ENCODE results near the gene TAF4B.
"Not testable (repeated sequence)": the region's sequence is repeated elsewhere in the genome, so short reads cannot be mapped to it uniquely, and the experiment has no call there.

The TAF4B gene

GRCh38 chr18:26367425-26367824 lies 141.2 kb downstream of the TAF4B start:
- no peaks in the 10 kb centered on the region for H3K27me3 ChIP-seq (ENCODE audit: insufficient read depth, poor library complexity, severe bottlenecking)
- no peaks in the 10 kb centered on the region for H3K36me3 ChIP-seq (ENCODE audit: low read depth)
- DNase-seq (ENCODE audit: low spot score) (no peak), ATAC-seq (ENCODE audit: low read depth) (no peak)
- TF ChIP-seq CTCF (IDR thresholded peaks at IDR 0.05; ENCODE audit: poor library complexity, severe bottlenecking): no peak
- H3K4me3 ChIP-seq (ENCODE audit: severe bottlenecking): no peak overlapping the region
- H3K4me1 ChIP-seq (ENCODE audit: insufficient read depth, poor library complexity, severe bottlenecking): no peaks in the 10 kb centered on the region
- H3K27ac ChIP-seq (ENCODE audit: poor library complexity, severe bottlenecking): no peak overlapping the region
- H3K9me3 ChIP-seq (ENCODE audit: severe bottlenecking): no peaks in the 10 kb centered on the region

GRCh38 chr18:26370037-26370436 lies 143.8 kb downstream of the TAF4B start:
- Histone ChIP-seq H3K4me3 (ENCODE audit: severe bottlenecking) (no peak overlapping the region), H3K27ac (ENCODE audit: poor library complexity, severe bottlenecking) (no peak overlapping the region), H3K4me1 (ENCODE audit: insufficient read depth, poor library complexity, severe bottlenecking) (no peaks in the 10 kb centered on the region), H3K27me3 (ENCODE audit: insufficient read depth, poor library complexity, severe bottlenecking) (no peaks in the 10 kb centered on the region), H3K36me3 (ENCODE audit: low read depth) (no peaks in the 10 kb centered on the region), H3K9me3 (ENCODE audit: severe bottlenecking) (no peaks in the 10 kb centered on the region)
- no peak for ATAC-seq (ENCODE audit: low read depth)
- DNase-seq (ENCODE audit: low spot score): no peak
- TF ChIP-seq CTCF (IDR thresholded peaks at IDR 0.05; ENCODE audit: poor library complexity, severe bottlenecking): no peak

GRCh38 chr18:26376105-26376504 lies 149.9 kb downstream of the TAF4B start:
- Histone ChIP-seq H3K27ac (ENCODE audit: poor library complexity, severe bottlenecking) (no peak overlapping the region), H3K36me3 (ENCODE audit: low read depth) (no peaks in the 10 kb centered on the region), H3K4me3 (ENCODE audit: severe bottlenecking) (no peak overlapping the region), H3K9me3 (ENCODE audit: severe bottlenecking) (no peaks in the 10 kb centered on the region), H3K27me3 (ENCODE audit: insufficient read depth, poor library complexity, severe bottlenecking) (no peaks in the 10 kb centered on the region), H3K4me1 (ENCODE audit: insufficient read depth, poor library complexity, severe bottlenecking) (no peaks in the 10 kb centered on the region)
- ATAC-seq (ENCODE audit: low read depth) (no peak), DNase-seq (ENCODE audit: low spot score) (no peak)
- no peak for TF ChIP-seq CTCF (IDR thresholded peaks at IDR 0.05; ENCODE audit: poor library complexity, severe bottlenecking)

- Histone ChIP-seq H3K27ac (ENCODE audit: poor library complexity, severe bottlenecking) (no peak overlapping the region), H3K36me3 (ENCODE audit: low read depth) (no peaks in the 10 kb centered on the region; the same call in 1 of the 2 replicates), H3K4me3 (ENCODE audit: severe bottlenecking) (no peak overlapping the region), H3K27me3 (ENCODE audit: insufficient read depth, poor library complexity, severe bottlenecking) (no peaks in the 10 kb centered on the region), H3K9me3 (ENCODE audit: severe bottlenecking) (no peaks in the 10 kb centered on the region), H3K4me1 (ENCODE audit: insufficient read depth, poor library complexity, severe bottlenecking) (no peaks in the 10 kb centered on the region)
- DNase-seq (ENCODE audit: low spot score) (no peak), ATAC-seq (ENCODE audit: low read depth) (no peak)
- no peak for TF ChIP-seq CTCF (IDR thresholded peaks at IDR 0.05; ENCODE audit: poor library complexity, severe bottlenecking)
These were observed 152.5 kb downstream of the TAF4B start for GRCh38 chr18:26378701-26379100.

GRCh38 chr18:26381555-26381954 lies 155.3 kb downstream of the TAF4B start:
- peaks cover 11% of the 10 kb centered on the region for H3K4me1 ChIP-seq (ENCODE audit: insufficient read depth, poor library complexity, severe bottlenecking)
- H3K27me3 ChIP-seq (ENCODE audit: insufficient read depth, poor library complexity, severe bottlenecking); DNase-seq (ENCODE audit: low spot score); ATAC-seq (ENCODE audit: low read depth); H3K9me3 ChIP-seq (ENCODE audit: severe bottlenecking); H3K27ac ChIP-seq (ENCODE audit: poor library complexity, severe bottlenecking); H3K36me3 ChIP-seq (ENCODE audit: low read depth); H3K4me3 ChIP-seq (ENCODE audit: severe bottlenecking): not testable (repeated sequence)
